IPS DF 6.9 (cell line): ENCODE measurements around the gene ARPC4.
A peak's percentile ranks its signal among the peaks of the same experiment; 100 is the strongest.

Experiments
- DNase-seq: peaks from one replicate; pipeline ENCODE4 v3.0.0-alpha.2; 2013; ENCODE audit warnings: low read depth, low spot score
- H3K27ac ChIP-seq: one replicate; pipeline ENCODE4 v1.5.1; 2013; ENCODE audit warnings: low read length, control low read depth
- H3K27me3 ChIP-seq: 2 replicates; pipeline ENCODE4 v1.6.1; 2013; ENCODE audit warnings: mild to moderate bottlenecking, low read length; ENCODE audit not compliant: control insufficient read depth, insufficient read depth
- H3K36me3 ChIP-seq: 2 replicates; pipeline ENCODE4 v1.6.1; 2013; ENCODE audit warnings: low read length; ENCODE audit not compliant: control insufficient read depth, insufficient read depth
- H3K4me1 ChIP-seq: 2 replicates; pipeline ENCODE4 v1.6.1; 2013; ENCODE audit warnings: low read length; ENCODE audit not compliant: control insufficient read depth, insufficient read depth
- H3K4me3 ChIP-seq: 2 replicates; pipeline ENCODE4 v1.5.1; 2013; ENCODE audit warnings: mild to moderate bottlenecking, low read length
- H3K9me3 ChIP-seq: 2 replicates; pipeline ENCODE4 v1.6.1; 2013; ENCODE audit warnings: low read length, inconsistent platforms; ENCODE audit not compliant: control insufficient read depth, insufficient read depth
- WGBS: extraction: QIAGEN DNeasy Blood & Tissue Kit; methylation state at CpG from one replicate; pipeline ENCODE4 v1.1.7; 2013; ENCODE audit warnings: mixed read lengths, missing lambda C conversion rate; ENCODE audit not compliant: insufficient read length, insufficient coverage; 5-methylcytosine and 5-hydroxymethylcytosine counted together

Gene ARPC4

DNA sequence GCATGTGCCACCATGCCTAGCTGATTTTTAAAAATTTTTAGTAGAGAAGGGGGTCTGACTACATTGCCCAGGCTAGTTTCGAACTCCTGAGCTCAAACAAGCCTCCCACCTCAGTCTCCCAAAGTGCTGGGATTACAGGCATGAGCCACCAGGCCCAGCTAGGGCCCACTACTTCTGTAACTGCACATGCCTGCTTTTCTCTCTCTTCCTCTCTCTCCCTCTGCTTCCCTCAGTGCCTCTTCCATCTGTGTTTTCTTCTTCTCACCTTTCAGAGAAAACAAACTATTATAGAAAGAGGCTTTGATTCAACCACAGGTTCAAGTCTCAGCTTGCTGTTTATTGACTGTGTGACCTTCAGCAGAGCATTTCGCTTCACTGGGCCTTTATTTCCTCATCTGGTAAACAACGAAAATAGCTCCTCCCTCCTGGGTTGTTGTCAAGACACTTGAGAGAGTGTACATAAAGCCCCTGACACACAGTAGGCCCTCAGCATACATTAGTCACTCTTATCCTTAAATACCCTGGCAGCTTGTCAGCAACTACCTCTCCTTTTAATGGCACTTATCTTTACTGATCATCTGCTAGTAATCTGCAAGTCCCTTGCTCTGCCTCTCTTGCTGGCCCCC, 10.8 kb upstream of the ARPC4 start:
- WGBS: no CpG with 5 or more reads among the region's 3 CpGs
- no peak overlapping the region for H3K27ac ChIP-seq

DNA sequence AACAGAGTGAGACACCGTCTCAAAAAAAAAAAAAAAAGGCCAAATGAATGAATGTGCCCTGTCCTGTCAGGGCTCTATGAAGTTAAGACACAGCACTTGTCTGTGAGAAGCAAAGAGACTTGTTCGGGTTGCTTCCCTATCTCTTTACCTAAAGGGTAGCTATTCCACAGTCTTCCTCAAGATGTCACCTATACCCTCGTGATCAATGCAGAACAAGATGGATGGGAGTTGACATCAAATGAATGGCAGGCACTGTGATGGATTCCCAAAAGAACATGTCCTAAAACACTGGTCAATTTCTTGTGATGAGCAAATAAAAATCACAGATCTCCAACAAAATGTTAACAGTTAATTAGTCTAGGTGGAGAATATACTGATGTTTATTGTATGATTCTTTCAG, 10.1 kb upstream of the ARPC4 start:
- no peak for DNase-seq
- Histone ChIP-seq H3K4me1 (no peaks in the 10 kb centered on the region), H3K36me3 (peaks cover 13% of the 10 kb centered on the region)

More for the DNA sequence above, 10.8 kb upstream of the ARPC4 start:
- H3K4me3 ChIP-seq: no peak overlapping the region
- no peaks in the 10 kb centered on the region for H3K27me3 ChIP-seq
- H3K4me1 ChIP-seq: no peaks in the 10 kb centered on the region
- DNase-seq: no peak
- no peaks in the 10 kb centered on the region for H3K9me3 ChIP-seq
- peaks cover 13% of the 10 kb centered on the region for H3K36me3 ChIP-seq

GRCh38 chr3:9783954-9784353, 8.9 kb upstream of the ARPC4 start:
- WGBS: no CpG with 5 or more reads among the region's 14 CpGs
- no peaks in the 10 kb centered on the region for H3K9me3 ChIP-seq
- peaks cover 13% of the 10 kb centered on the region for H3K36me3 ChIP-seq
- no peaks in the 10 kb centered on the region for H3K4me1 ChIP-seq
- DNase-seq: no peak
- no peak overlapping the region for H3K27ac ChIP-seq
- H3K27me3 ChIP-seq: no peaks in the 10 kb centered on the region
- H3K4me3 ChIP-seq: no peak overlapping the region

More for the DNA sequence above, 10.1 kb upstream of the ARPC4 start:
- Histone ChIP-seq H3K27me3 (no peaks in the 10 kb centered on the region), H3K4me3 (no peak overlapping the region), H3K9me3 (no peaks in the 10 kb centered on the region), H3K27ac (no peak overlapping the region)
- WGBS: no CpG with 5 or more reads among the region's 3 CpGs

DNA sequence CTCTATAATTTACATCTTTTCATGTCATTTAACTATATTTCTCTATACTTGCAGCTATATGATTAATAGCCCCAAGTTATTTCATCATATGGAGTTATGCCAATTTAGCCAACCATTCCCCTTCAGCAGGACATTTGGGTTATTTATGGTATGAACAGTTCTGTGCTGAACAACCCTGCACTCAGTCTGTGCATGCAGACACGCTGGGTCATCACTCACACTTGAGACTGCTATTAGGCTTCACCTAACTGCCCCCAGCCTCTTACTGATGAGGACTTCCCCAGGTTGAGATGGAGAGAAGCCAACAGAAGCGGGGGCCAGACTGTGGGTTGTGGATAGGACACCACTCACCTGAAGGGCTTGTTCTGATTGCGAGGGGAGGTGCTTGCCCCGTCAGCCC, 7.9 kb upstream of the ARPC4 start:
- Histone ChIP-seq H3K4me1 (no peaks in the 10 kb centered on the region), H3K27ac (no peak overlapping the region), H3K36me3 (peaks cover 18% of the 10 kb centered on the region), H3K27me3 (no peaks in the 10 kb centered on the region), H3K9me3 (no peaks in the 10 kb centered on the region), H3K4me3 (no peak overlapping the region)
- no peak for DNase-seq
- no CpG with 5 or more reads among the region's 4 CpGs for WGBS

- no peak overlapping the region for H3K27ac ChIP-seq
- H3K9me3 ChIP-seq: no peaks in the 10 kb centered on the region
- no peaks in the 10 kb centered on the region for H3K27me3 ChIP-seq
- no peaks in the 10 kb centered on the region for H3K4me1 ChIP-seq
- no peak overlapping the region for H3K4me3 ChIP-seq
- WGBS: no CpG with 5 or more reads among the region's 7 CpGs
- DNase-seq: no peak
- H3K36me3 ChIP-seq: peaks cover 14% of the 10 kb centered on the region
These were observed 7.3 kb upstream of the ARPC4 start for GRCh38 chr3:9785602-9786001.

DNA sequence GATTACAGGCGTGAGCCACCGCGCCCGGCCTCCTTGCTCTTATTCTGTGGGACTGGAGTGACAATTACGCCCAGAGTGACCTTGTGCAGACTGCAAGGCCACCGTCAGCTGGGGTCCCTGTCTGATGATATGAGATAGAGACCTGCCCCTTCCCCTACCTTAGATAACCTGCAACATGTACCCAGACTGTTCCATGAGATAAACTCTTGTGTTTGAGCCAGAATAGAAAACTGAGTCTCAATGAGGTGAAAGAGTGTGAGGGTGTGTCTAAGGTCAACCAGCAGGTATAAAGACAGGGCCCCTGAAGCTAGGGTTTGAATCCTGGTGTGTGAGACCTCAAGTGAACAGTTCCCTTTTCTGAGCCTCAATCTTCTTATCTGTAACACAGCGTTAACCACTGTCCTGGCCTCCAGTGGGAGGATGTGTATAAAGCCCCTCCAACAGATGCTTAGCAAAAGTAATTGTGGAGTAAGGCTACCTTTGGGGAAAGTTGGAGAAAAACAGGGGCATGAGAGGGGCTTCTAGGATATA, 6.6 kb upstream of the ARPC4 start:
- no peak for DNase-seq
- Histone ChIP-seq H3K27me3 (no peaks in the 10 kb centered on the region), H3K9me3 (no peaks in the 10 kb centered on the region), H3K27ac (no peak overlapping the region), H3K4me3 (no peak overlapping the region), H3K36me3 (peaks cover 14% of the 10 kb centered on the region), H3K4me1 (no peaks in the 10 kb centered on the region)
- no CpG with 5 or more reads among the region's 7 CpGs for WGBS

DNA sequence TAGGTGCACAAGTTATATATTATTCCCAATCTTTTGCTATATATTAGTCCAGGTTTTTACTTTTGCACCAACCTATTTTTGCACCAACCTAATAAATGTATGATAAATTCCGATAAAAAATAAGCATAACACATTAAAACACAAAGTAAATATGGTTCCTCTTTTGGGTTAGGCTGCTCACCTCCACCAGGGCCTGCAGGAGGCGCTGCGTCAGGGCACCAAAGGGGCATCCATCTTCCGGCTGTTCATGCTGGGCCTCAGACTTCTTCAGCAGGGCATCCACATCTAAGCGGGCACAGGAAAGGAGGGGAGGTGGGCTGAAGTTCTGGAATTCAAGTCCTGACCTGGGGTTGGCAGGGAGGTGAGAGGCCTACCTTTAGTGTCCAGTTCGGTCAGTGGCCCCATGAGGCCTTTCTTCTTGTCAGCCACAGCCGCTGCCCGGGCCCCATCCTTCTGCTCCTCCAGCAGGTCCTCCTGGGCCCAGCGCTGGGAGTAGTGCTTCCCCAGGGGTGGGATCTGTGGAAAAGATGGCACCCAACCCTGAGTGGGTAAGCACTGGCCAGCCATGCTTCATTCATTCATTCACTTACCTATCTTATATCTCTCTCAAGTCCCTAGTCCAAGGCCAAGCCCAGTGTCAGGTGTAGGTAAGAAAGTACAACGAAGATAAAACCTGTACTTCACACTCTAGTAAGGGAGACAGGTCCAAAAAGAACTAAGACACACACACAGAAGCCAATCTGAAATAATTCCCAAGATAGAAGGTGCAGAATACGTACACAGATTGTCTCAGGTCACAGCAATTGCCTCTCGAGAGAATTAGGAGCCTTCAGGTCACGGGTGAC, 5.8 kb upstream of the ARPC4 start:
- Histone ChIP-seq H3K36me3 (peaks cover 14% of the 10 kb centered on the region), H3K27me3 (no peaks in the 10 kb centered on the region), H3K4me1 (peaks cover 2% of the 10 kb centered on the region; the same call in 1 of the 2 replicates), H3K9me3 (no peaks in the 10 kb centered on the region), H3K4me3 (no peak overlapping the region), H3K27ac (no peak overlapping the region)
- WGBS: no CpG with 5 or more reads among the region's 13 CpGs
- no peak for DNase-seq

DNA sequence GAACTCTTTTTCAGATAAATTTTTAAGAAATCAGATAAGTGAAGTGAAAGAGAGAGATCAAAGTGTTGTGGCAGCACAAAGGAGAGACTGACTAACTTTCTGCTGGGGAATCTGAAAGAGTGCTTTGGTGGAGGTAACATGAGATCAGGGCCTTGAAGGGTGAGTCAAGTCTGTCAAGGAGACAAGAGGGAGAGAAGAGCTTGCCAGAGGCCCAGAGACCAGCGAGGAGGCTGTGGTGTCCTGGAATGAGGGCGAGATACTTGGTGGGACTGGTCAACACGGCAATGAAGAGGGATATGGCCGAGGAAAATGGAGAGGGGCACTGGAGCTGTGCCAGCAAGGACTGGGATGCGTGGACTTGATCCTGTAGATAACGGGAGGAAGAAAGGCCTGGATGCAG, 5.2 kb upstream of the ARPC4 start:
- Histone ChIP-seq H3K27me3 (no peaks in the 10 kb centered on the region), H3K27ac (no peak overlapping the region), H3K9me3 (no peaks in the 10 kb centered on the region), H3K36me3 (peaks cover 14% of the 10 kb centered on the region), H3K4me3 (no peak overlapping the region), H3K4me1 (peaks cover 2% of the 10 kb centered on the region; the same call in 1 of the 2 replicates)
- no CpG with 5 or more reads among the region's 6 CpGs for WGBS
- no peak for DNase-seq

DNA sequence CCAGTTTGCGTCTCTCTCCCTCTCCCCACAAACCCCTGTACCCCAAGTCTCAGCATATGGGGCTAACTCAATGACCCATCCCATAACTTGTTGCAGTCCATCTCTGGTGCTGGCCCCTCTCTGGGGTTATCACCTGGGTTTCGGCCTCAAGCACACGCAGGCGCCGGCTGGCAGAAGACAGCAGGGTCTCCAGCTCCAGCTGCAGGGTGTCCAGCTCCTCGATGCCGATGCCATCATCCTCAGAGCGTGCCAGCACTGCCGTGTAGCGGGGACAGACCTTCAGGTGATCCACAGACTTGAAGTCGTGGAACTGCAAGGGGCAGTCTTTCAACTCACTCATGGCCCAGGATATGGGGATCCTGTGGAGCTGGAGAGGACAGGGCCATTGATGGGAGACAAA, 1.8 kb upstream of the ARPC4 start:
- Histone ChIP-seq H3K27me3 (no peaks in the 10 kb centered on the region), H3K4me3 (no peak overlapping the region), H3K4me1 (peaks cover 2% of the 10 kb centered on the region; the same call in 1 of the 2 replicates), H3K9me3 (no peaks in the 10 kb centered on the region), H3K36me3 (peaks cover 5% of the 10 kb centered on the region), H3K27ac (no peak overlapping the region)
- no peak for DNase-seq
- WGBS: no CpG with 5 or more reads among the region's 11 CpGs

- Histone ChIP-seq H3K4me1 (peaks cover 2% of the 10 kb centered on the region; the same call in 1 of the 2 replicates), H3K36me3 (peaks cover 5% of the 10 kb centered on the region), H3K27me3 (no peaks in the 10 kb centered on the region), H3K27ac (no peak overlapping the region), H3K9me3 (no peaks in the 10 kb centered on the region), H3K4me3 (peak overlapping the region; percentile 80; the same call in 1 of the 2 replicates)
- WGBS: no CpG with 5 or more reads among the region's 14 CpGs
- DNase-seq: no peak
These were observed 985 bp upstream of the ARPC4 start for GRCh38 chr3:9791790-9792404.
